ENCODE measurements around the gene VTI1A.
"Not testable (repeated sequence)": the region's sequence is repeated elsewhere in the genome, so short reads cannot be mapped to it uniquely, and the experiment has no call there.

VTI1A gene

GRCh38 chr10:112448888-112449287, 1.9 kb downstream of the VTI1A start:
- FAIRE-seq = no peak
- no peak for DNase-seq (ENCODE audit: insufficient read length, low spot score)
- TF ChIP-seq CTCF (IDR thresholded peaks at IDR 0.05; ENCODE audit: insufficient read depth, missing control alignments) = no peak

DNA sequence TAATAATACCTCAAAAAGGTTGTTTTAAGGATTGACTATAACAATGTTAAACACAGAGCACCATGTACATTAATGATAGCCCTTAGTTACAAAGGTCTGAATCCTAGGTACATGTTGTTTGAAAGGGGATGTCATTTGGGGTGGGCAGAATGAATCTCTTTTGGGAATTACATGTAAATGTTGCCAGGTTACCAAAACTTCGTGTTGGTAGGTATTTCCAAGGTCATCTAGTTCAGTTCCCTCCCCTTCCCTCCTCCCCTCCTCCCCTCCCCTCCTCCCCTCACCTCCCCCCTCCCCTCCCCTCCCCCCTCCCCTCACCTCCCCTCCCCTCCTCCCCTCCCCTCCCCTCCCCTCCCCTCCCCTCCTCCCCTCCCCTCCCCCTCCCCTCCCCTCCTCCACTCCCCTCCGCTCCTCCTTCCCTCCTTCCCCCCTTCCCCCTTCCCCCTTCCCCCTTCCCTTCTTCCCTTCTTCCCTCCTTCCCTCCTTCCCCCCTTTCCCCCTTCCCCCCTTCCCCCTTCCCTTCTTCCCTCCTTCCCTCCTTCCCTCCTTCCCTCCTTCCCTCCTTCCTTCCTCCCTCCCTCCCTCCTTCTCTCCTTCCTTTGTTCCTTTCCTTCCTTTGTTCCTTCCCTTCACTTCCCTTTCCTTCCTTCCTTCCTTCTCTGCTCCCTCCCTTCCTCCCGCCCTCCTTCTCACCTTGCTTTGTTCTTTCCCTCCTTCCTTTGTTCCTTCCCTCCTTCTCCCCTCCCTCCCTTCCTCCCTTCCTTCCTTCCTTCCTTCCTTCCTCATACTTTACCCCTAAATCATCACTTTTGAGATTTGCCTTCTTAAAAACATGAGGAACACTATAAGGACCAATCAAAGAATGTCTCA, 8.1 kb downstream of the VTI1A start:
- no peak for TF ChIP-seq CTCF (IDR thresholded peaks at IDR 0.05; ENCODE audit: insufficient read depth, missing control alignments)
- FAIRE-seq (no peak), DNase-seq (ENCODE audit: insufficient read length, low spot score) (no peak)

- peak; percentile 2 for TF ChIP-seq CTCF (IDR thresholded peaks at IDR 0.05; ENCODE audit: insufficient read depth, missing control alignments)
- FAIRE-seq (no peak), DNase-seq (ENCODE audit: insufficient read length, low spot score) (no peak)
Measured at GRCh38 chr10:112456533-112456932, 9.5 kb downstream of the VTI1A start.

GRCh38 chr10:112460366-112460765, 13.4 kb downstream of the VTI1A start:
- FAIRE-seq = no peak
- no peak for DNase-seq (ENCODE audit: insufficient read length, low spot score)
- no peak for TF ChIP-seq CTCF (IDR thresholded peaks at IDR 0.05; ENCODE audit: insufficient read depth, missing control alignments)

DNA sequence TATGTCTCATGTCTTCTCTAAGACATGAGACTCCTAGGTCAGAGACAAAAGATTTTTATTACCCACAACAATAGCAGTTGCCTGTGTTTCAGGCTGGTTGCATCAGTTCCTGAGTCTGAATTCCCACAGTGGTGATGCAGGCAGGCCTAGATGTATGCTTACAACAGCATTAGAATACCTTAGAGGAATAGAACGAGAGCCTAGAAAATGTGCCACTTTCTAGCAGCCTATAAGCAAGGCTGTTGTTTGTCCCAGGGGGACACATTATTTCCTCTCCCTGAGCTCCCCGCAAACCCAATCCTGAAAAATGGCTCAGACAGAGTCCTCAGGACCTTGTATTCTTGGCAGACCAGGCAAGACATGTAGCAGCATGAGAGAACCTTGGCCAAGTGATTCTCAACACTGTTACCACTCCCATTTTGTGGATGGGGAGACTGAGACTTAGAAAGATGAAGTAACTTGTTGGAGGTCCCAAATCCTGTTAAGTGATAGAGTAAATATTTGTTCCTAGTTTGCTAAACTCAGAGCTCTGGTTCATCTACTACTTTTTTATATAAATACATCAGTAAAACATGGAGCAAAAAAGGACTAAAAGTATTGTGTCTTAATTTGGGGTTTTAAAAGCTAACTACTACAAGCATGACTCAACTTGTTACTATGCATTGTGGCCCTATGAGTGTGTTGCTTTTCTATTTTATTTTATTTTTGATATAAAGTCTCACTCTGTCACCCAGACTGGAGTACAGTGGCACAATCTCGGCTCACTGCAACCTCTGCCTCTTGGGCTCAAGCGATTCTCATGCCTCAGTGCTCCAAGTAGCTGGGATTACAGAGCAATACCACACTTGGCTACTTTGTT, 14.2 kb downstream of the VTI1A start:
- no peak for FAIRE-seq
- DNase-seq (ENCODE audit: insufficient read length, low spot score) = no peak
- no peak for TF ChIP-seq CTCF (IDR thresholded peaks at IDR 0.05; ENCODE audit: insufficient read depth, missing control alignments)

GRCh38 chr10:112464074-112464473, 17.1 kb downstream of the VTI1A start:
- DNase-seq (ENCODE audit: insufficient read length, low spot score); FAIRE-seq: not testable (repeated sequence)

GRCh38 chr10:112465299-112465883, 18.4 kb downstream of the VTI1A start:
- DNase-seq (ENCODE audit: insufficient read length, low spot score) = no peak
- TF ChIP-seq CTCF (IDR thresholded peaks at IDR 0.05; ENCODE audit: insufficient read depth, missing control alignments) = no peak
- FAIRE-seq = no peak
